Brain microvascular endothelial cell (primary cell): ENCODE results near the gene TACC2.

Source experiments
- DNase-seq: peaks from one replicate; pipeline ENCODE4 v3.0.0-alpha.2; 2020
- H3K27ac ChIP-seq: fragments of 250-450 bp; sonication (Bioruptor Pico); 2 replicates; pipeline ENCODE4 v1.5.1; 2020; ENCODE audit warnings: mild to moderate bottlenecking, moderate library complexity
- H3K27me3 ChIP-seq: fragments of 250-450 bp; sonication (Bioruptor Pico); replicated peaks from 2 replicates; pipeline ENCODE4 v1.5.1; 2020; ENCODE audit warnings: mild to moderate bottlenecking
- H3K36me3 ChIP-seq: fragments of 250-450 bp; sonication (Bioruptor Pico); replicated peaks from 2 replicates; pipeline ENCODE4 v1.5.1; 2020; ENCODE audit warnings: mild to moderate bottlenecking
- H3K4me3 ChIP-seq: 2 replicates; pipeline ENCODE4 v1.5.1; 2011; ENCODE audit warnings: low read depth, mild to moderate bottlenecking, control low read depth, low read length, moderate library complexity
- CTCF ChIP-seq: IDR thresholded peaks from 2 replicates; pipeline ENCODE4 v1.5.1; 2011; ENCODE audit warnings: low read depth, mild to moderate bottlenecking, moderate library complexity, low read length, control low read depth, inconsistent platforms; ENCODE audit errors: missing control alignments
- in situ Hi-C: cut with HindIII; loops from 2 replicates; pipeline ENCODE4 v1.10.0; 2017; ENCODE audit warnings: low sequenced_read_pairs, low pct_ligation_motif_present

The TACC2 gene

GRCh38 chr10:122232769-122233168, 243.8 kb downstream of the TACC2 start:
- in situ Hi-C loops = no loop called here
- peak; percentile 75 for DNase-seq
- H3K27me3 ChIP-seq = no peaks in the 10 kb centered on the region
- H3K27ac ChIP-seq = no peak overlapping the region
- TF ChIP-seq CTCF = no peak
- peaks cover 12% of the 10 kb centered on the region for H3K36me3 ChIP-seq
- no peak overlapping the region for H3K4me3 ChIP-seq

GRCh38 chr10:122233857-122234348, 244.9 kb downstream of the TACC2 start:
- Histone ChIP-seq H3K36me3 (peaks cover 4% of the 10 kb centered on the region), H3K4me3 (no peak overlapping the region), H3K27me3 (no peaks in the 10 kb centered on the region), H3K27ac (no peak overlapping the region)
- TF ChIP-seq CTCF = no peak
- no peak for DNase-seq
- in situ Hi-C loops = no loop called here

GRCh38 chr10:122234416-122234815, 245.5 kb downstream of the TACC2 start:
- Histone ChIP-seq H3K27me3 (no peaks in the 10 kb centered on the region), H3K27ac (no peak overlapping the region), H3K4me3 (no peak overlapping the region), H3K36me3 (peaks cover 4% of the 10 kb centered on the region)
- no peak for TF ChIP-seq CTCF
- DNase-seq = no peak
- in situ Hi-C loops = no loop called here

- Histone ChIP-seq H3K4me3 (no peak overlapping the region), H3K27me3 (no peaks in the 10 kb centered on the region), H3K36me3 (no peaks in the 10 kb centered on the region), H3K27ac (no peak overlapping the region)
- no peak for TF ChIP-seq CTCF
- DNase-seq = no peak
- in situ Hi-C loops = no loop called here
Measured at GRCh38 chr10:122236690-122237306, 247.8 kb downstream of the TACC2 start.

GRCh38 chr10:122237331-122237990, 248.5 kb downstream of the TACC2 start:
- in situ Hi-C loops = no loop called here
- no peak for DNase-seq

More at GRCh38 chr10:122237331-122237990, 248.5 kb downstream of the TACC2 start:
- no peaks in the 10 kb centered on the region for H3K36me3 ChIP-seq
- H3K4me3 ChIP-seq = no peak overlapping the region
- H3K27me3 ChIP-seq = no peaks in the 10 kb centered on the region
- H3K27ac ChIP-seq = no peak overlapping the region
- TF ChIP-seq CTCF = no peak
